Measurements from ENCODE around the gene CYBB.

CYBB gene

DNA sequence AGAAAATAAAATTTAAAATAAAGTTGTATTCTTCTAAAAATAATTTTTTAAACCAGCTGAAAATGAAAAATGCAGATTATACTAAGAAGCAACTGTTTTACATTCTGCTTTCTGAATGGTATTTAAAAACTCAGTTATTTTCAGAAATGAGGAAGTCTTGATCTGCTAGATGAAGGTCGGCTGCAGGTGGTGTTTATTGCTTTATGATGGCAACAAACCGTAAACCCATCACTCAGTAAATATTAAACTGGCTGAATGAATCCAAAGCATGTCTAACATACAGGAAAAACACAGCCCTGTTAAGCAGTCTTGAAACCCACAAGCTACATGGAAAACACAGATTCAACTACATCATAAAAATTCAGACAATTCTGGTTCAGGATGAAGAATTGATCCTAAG is 38.2 kb downstream of the CYBB start:
- TF ChIP-seq, protein P1, sequence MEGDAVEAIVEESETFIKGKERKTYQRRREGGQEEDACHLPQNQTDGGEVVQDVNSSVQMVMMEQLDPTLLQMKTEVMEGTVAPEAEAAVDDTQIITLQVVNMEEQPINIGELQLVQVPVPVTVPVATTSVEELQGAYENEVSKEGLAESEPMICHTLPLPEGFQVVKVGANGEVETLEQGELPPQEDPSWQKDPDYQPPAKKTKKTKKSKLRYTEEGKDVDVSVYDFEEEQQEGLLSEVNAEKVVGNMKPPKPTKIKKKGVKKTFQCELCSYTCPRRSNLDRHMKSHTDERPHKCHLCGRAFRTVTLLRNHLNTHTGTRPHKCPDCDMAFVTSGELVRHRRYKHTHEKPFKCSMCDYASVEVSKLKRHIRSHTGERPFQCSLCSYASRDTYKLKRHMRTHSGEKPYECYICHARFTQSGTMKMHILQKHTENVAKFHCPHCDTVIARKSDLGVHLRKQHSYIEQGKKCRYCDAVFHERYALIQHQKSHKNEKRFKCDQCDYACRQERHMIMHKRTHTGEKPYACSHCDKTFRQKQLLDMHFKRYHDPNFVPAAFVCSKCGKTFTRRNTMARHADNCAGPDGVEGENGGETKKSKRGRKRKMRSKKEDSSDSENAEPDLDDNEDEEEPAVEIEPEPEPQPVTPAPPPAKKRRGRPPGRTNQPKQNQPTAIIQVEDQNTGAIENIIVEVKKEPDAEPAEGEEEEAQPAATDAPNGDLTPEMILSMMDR (IDR thresholded peaks at IDR 0.05; ENCODE audit: extremely low read depth, insufficient read depth, missing control alignments) = no peak
- in situ Hi-C loops (cut with MboI; ENCODE audit: low pct_unique_long_range_greater_than_20kb, low sequenced_read_pairs, unreplicated experiment) = no loop called here
- peak; percentile 15 for DNase-seq (ENCODE audit: low spot score)

DNA sequence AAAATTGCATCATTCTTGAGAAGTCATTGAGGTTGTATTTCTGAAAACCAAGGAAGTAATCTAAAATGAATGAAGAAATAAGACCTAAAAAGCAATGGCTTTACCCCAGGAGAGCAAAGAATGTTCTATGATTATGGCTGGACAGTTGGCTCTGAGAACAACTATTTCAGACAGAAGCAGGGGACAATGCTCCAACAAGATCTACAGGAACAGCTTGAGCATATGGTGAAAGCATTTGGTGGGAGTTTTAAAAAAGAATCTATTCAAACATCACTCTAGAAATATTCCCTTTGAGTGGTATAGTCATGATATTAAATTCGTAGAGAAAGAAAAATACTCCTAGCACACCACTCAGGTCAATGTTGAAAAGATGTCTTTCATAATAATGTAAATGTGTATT is 40.8 kb downstream of the CYBB start:
- in situ Hi-C loops (cut with MboI; ENCODE audit: low pct_unique_long_range_greater_than_20kb, low sequenced_read_pairs, unreplicated experiment) = loop anchor here (5.0 kb wide), 1 partner anchor 68 kb away; no protein-coding TSS in a partner anchor
- DNase-seq (ENCODE audit: low spot score) = no peak
- TF ChIP-seq, protein P1 (IDR thresholded peaks at IDR 0.05; ENCODE audit: extremely low read depth, insufficient read depth, missing control alignments) = no peak

DNA sequence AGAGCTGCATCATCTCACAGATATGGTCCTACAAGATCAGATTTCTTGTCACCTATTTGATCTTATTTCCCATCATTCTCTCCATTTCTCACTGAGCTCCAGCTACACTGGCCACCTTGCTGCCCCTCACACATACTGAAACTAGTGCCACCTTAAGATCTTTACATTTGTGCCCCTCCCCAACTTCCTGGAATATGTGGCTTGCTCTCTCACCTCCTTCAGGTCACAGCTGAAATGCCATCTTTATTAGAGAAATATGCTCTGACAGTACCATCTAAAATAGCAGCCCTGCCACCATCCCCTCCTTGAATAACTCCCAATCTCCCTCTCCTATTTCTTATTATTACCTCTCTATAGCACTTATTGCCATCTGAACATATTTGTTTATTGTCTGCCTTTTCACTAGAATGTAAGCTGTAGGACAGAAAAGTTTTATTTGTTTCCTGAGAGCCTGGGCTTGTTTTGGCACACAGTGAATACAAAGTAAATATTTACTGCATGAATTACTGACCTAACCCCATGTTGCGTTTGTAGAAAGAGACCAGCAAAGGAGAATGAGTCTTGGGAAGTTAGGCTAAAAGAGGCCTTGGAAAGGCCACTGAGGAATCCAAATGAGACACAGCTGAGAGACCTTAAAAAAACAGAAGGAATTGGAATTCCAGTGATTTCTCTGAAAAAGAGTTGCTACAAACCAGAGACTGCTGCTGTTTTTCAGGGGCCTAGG is 44.8 kb downstream of the CYBB start:
- in situ Hi-C loops (cut with MboI; ENCODE audit: low pct_unique_long_range_greater_than_20kb, low sequenced_read_pairs, unreplicated experiment) = loop anchor here (5.0 to 25.0 kb wide), 2 partner anchors 72 to 312 kb away; no protein-coding TSS in a partner anchor
- TF ChIP-seq, protein P1 (IDR thresholded peaks at IDR 0.05; ENCODE audit: extremely low read depth, insufficient read depth, missing control alignments) = no peak
- no peak for DNase-seq (ENCODE audit: low spot score)

GRCh38 chrX:37825215-37825842 is 45.5 kb downstream of the CYBB start:
- DNase-seq (ENCODE audit: low spot score) = no peak
- in situ Hi-C loops (cut with MboI; ENCODE audit: low pct_unique_long_range_greater_than_20kb, low sequenced_read_pairs, unreplicated experiment) = loop anchor here (25.0 kb wide), 1 partner anchor 313 kb away; no protein-coding TSS in a partner anchor
- TF ChIP-seq, protein P1 (IDR thresholded peaks at IDR 0.05; ENCODE audit: extremely low read depth, insufficient read depth, missing control alignments) = peak; percentile 95

DNA sequence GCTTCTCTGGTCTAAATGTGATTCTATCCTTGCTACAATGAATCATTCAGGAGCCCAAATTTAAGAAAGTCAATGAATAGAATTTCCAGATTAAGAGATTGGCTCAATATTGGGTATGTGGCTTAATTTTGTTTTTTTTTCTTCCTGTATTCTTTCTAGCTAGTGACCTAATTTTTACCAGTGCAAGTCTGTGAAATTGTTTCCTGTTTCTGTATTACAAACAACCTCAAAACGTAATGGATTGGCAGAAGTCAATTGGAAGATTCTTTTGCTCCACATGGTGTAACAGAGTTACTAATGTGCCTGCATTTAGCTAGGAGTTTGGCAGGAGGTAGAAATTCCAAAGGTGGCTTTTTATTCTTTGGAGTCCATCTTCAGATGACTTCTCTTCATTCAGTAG is 49.9 kb downstream of the CYBB start:
- TF ChIP-seq, protein P1 (IDR thresholded peaks at IDR 0.05; ENCODE audit: extremely low read depth, insufficient read depth, missing control alignments) = no peak
- DNase-seq (ENCODE audit: low spot score) = no peak
- in situ Hi-C loops (cut with MboI; ENCODE audit: low pct_unique_long_range_greater_than_20kb, low sequenced_read_pairs, unreplicated experiment) = loop anchor here (25.0 kb wide), 1 partner anchor 317 kb away; no protein-coding TSS in a partner anchor

DNA sequence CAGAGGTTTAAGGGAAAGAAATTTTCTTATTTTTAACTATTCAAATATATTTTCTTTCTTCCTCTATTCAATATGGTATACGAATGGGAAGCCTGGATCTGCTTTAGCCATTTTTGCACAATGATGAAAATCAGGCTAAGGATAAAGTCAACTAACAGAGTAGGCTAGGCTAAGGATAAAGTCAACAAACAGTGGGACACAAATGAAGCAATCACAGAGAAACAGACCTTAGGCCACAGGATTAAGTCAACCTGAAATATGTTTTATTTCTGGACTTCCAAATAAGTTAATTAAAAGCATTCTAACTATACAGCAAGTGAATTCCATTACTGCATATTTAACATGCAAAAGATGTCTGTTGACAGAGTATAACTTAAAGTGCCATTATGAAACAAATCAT is 50.5 kb downstream of the CYBB start:
- TF ChIP-seq, protein P1 (IDR thresholded peaks at IDR 0.05; ENCODE audit: extremely low read depth, insufficient read depth, missing control alignments) = no peak
- DNase-seq (ENCODE audit: low spot score) = no peak
- in situ Hi-C loops (cut with MboI; ENCODE audit: low pct_unique_long_range_greater_than_20kb, low sequenced_read_pairs, unreplicated experiment) = loop anchor here (25.0 kb wide), 1 partner anchor 318 kb away; no protein-coding TSS in a partner anchor

All from GM13977 (cell line).